ENCODE results near the gene NUDT16L1. TPM values are rescaled to one million over a fixed set of nuclear protein-coding genes. Genes with fewer than 3 reads are reported as not detected.

The NUDT16L1 gene
- polyA plus RNA-seq, 3 donors from 2014 or later = 86.5 to 125 (median 99.6) TPM

DNA sequence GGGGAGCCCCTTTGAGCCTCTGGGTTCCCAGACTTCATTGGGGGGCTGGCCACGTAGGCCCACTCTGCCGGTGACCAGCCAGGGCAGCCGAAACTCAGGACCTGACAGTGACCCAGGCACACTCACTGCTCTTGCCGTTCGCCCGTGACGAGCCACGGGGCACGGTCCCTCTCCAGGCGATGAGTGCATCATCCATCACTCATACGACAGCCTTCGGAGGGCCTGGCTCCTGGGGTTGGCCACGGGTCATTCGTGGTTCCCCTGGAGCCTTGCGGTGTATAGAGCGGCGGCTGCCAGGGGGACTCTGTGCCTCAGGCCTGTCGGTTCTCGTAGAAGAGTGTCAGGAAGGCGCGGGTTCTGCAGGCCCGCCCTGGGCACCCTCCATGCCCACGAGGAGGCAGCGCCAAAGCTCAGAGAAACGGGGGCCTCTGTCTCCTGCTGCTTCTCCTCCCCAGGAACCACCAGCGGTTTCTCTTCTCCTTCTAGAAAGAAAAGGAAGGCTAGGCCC lies 11.2 kb upstream of the NUDT16L1 start:
- Mint-ChIP-seq H3K27me3 (ENCODE audit: low read depth in 3 of 3) (peaks cover 0 to 8% (median 1%) of the 10 kb centered on the region in 3 donors), H3K9me3 (no peaks in the 10 kb centered on the region), H3K36me3 (peaks cover 0 to 8% (median 8%) of the 10 kb centered on the region in 3 donors), H3K4me1 (peaks cover under 1% of the 10 kb centered on the region in 2 donors), H3K27ac (no peak overlapping the region), H3K4me3 (no peak overlapping the region)
- no peak for DNase-seq

GRCh38 chr16:4682616-4683254 lies 10.6 kb upstream of the NUDT16L1 start:
- Mint-ChIP-seq H3K27me3 (ENCODE audit: low read depth in 3 of 3) (peaks cover under 1 to 11% (median 1%) of the 10 kb centered on the region in 3 donors), H3K4me3 (no peak overlapping the region), H3K27ac (no peak overlapping the region), H3K9me3 (no peaks in the 10 kb centered on the region), H3K36me3 (peaks cover 0 to 8% (median 8%) of the 10 kb centered on the region in 3 donors), H3K4me1 (no peaks in the 10 kb centered on the region)
- DNase-seq = no peak

DNA sequence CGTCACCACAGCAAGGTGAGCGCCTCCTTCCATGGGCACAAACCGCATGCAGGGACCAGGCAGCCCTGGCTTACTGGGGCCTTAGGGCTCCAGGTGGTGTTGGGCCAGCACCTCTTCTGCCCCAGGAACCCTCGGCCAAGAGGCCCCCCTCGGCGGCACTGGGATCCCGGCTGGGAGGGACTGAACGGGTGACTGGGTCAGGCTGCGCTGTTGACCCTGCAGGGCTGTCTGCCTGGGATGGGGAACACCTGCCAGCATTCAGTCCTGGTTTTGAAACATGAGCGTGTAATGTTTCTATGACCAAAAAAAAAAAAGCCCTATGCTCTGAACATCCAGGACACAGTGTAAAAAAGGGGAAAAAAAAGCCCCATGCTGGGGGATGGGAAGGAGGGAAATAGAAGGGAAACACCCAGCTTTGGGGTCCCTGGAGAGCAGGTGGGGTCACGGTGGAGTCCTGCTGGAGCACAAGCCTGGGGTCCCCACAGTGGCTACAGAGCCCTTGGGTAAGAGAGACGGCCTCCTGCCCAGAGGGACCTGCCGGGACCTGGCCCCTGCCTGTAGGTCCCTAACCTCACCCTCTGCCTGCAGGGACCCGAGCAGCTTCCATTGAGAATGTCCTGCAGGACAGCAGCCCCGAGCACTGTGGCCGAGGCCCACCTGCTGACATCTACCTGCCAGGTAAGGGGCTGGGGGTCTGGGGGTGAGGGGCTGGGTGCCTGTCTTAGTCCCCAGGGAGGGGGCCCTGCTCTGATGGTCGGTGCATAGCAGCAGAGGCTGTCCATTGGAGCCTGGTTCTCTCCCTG lies 9.9 kb upstream of the NUDT16L1 start:
- H3K4me3 Mint-ChIP-seq = no peak overlapping the region
- peaks cover 0 to 4% (median 4%) of the 10 kb centered on the region in 3 donors for H3K36me3 Mint-ChIP-seq
- H3K9me3 Mint-ChIP-seq = no peaks in the 10 kb centered on the region
- no peak overlapping the region for H3K27ac Mint-ChIP-seq
- DNase-seq = no peak
- H3K27me3 Mint-ChIP-seq (ENCODE audit: low read depth in 3 of 3) = peaks cover 0 to 11% (median 2%) of the 10 kb centered on the region in 3 donors
- H3K4me1 Mint-ChIP-seq = no peaks in the 10 kb centered on the region

- H3K4me3 Mint-ChIP-seq = no peak overlapping the region
- H3K27me3 Mint-ChIP-seq (ENCODE audit: low read depth in 3 of 3) = peaks cover 1 to 13% (median 2%) of the 10 kb centered on the region in 3 donors
- H3K27ac Mint-ChIP-seq = no peak overlapping the region
- H3K9me3 Mint-ChIP-seq = no peaks in the 10 kb centered on the region
- H3K36me3 Mint-ChIP-seq = peaks cover 0 to 4% (median 3%) of the 10 kb centered on the region in 3 donors
- no peak for DNase-seq
- no peaks in the 10 kb centered on the region for H3K4me1 Mint-ChIP-seq
These were observed 9.2 kb upstream of the NUDT16L1 start for GRCh38 chr16:4684058-4684715.

DNA sequence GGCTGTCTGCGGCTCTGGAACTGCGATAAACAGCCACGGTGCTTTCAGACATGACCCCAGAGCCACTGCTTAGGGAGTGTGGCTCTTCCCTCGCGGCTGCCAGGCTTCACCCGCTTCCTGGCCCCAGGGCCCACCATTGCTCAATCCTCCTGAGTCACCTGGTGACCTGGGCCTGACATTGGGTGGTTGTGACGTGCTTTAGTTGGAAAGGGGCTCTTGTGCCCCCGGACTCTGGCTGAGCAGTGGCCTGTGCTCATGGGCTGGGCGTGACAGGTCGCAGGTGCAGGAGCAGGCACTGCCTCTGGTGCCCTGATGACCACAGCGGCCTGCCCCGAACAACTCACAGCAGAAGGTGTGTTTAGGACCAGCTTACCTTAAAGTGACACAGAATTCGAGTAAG lies 8.6 kb upstream of the NUDT16L1 start:
- Mint-ChIP-seq H3K4me3 (no peak overlapping the region), H3K9me3 (no peaks in the 10 kb centered on the region), H3K4me1 (no peaks in the 10 kb centered on the region), H3K36me3 (peaks cover 0 to 4% (median 3%) of the 10 kb centered on the region in 3 donors), H3K27me3 (ENCODE audit: low read depth in 3 of 3) (peaks cover 1 to 13% (median 2%) of the 10 kb centered on the region in 3 donors), H3K27ac (no peak overlapping the region)
- no peak for DNase-seq

GRCh38 chr16:4685292-4685691 lies 8.1 kb upstream of the NUDT16L1 start:
- no peak overlapping the region for H3K27ac Mint-ChIP-seq
- DNase-seq = no peak
- H3K4me1 Mint-ChIP-seq = no peaks in the 10 kb centered on the region
- no peak overlapping the region for H3K4me3 Mint-ChIP-seq
- H3K27me3 Mint-ChIP-seq (ENCODE audit: low read depth in 3 of 3) = peaks cover 1 to 13% (median 2%) of the 10 kb centered on the region in 3 donors
- H3K9me3 Mint-ChIP-seq = no peaks in the 10 kb centered on the region
- H3K36me3 Mint-ChIP-seq = peaks cover 0 to 4% (median 3%) of the 10 kb centered on the region in 3 donors

GRCh38 chr16:4685776-4686496 lies 7.4 kb upstream of the NUDT16L1 start:
- Mint-ChIP-seq H3K36me3 (peaks cover 0 to 4% (median 3%) of the 10 kb centered on the region in 3 donors), H3K27me3 (ENCODE audit: low read depth in 3 of 3) (peaks cover 1 to 14% (median 2%) of the 10 kb centered on the region in 3 donors), H3K4me3 (no peak overlapping the region), H3K9me3 (no peaks in the 10 kb centered on the region), H3K4me1 (no peaks in the 10 kb centered on the region), H3K27ac (peak overlapping the region in 1 of 6 donors; percentile 22)
- no peak for DNase-seq

DNA sequence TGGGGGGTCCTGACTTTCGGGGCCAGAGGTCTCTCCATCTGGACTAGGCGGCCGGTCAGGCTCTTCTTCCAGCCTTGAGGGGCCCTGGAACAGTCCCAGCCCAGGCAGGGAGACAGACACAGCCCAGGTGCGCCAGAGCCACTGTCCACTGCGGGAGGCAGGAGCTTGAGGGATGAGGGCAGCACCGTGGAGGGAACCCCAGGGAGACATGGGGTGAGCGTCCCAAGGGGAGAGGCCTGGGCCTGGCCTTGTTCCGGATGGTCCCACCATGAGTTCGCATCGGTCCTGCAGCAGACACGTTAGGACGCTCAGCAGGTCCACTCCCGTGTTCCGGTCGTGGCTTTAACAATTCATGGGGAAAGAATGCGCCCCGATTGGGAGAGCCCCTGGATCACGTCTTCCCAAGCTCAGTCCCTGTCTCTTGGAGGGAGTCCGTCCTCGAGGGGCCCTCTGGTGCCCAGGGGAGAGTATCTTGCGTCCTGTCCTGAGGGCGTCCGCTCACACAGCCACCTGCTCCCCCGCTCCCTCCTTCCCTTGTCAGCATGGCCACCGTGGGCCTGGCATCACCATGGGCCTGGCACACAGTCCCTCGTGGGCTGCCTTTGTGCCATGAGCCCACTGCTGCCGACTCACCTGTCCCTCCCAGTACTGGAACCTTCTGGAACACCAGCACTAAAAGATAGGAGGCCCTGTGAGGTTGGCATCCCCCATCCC lies 6.7 kb upstream of the NUDT16L1 start:
- Mint-ChIP-seq H3K27ac (no peak overlapping the region), H3K4me3 (no peak overlapping the region)

GRCh38 chr16:4687416-4687815 lies 5.9 kb upstream of the NUDT16L1 start:
- H3K4me1 Mint-ChIP-seq = no peaks in the 10 kb centered on the region
- no peak for DNase-seq
- H3K27me3 Mint-ChIP-seq (ENCODE audit: low read depth in 3 of 3) = peaks cover 1 to 8% (median 2%) of the 10 kb centered on the region in 3 donors
- H3K36me3 Mint-ChIP-seq = peaks cover 0 to 4% (median 3%) of the 10 kb centered on the region in 3 donors
- H3K4me3 Mint-ChIP-seq = no peak overlapping the region
- H3K9me3 Mint-ChIP-seq = no peaks in the 10 kb centered on the region
- H3K27ac Mint-ChIP-seq = no peak overlapping the region

More for the DNA sequence above, 6.7 kb upstream of the NUDT16L1 start:
- Mint-ChIP-seq H3K36me3 (peaks cover 0 to 4% (median 3%) of the 10 kb centered on the region in 3 donors), H3K27me3 (ENCODE audit: low read depth in 3 of 3) (peaks cover 1 to 8% (median 2%) of the 10 kb centered on the region in 3 donors), H3K9me3 (no peaks in the 10 kb centered on the region), H3K4me1 (no peaks in the 10 kb centered on the region)
- no peak for DNase-seq

GRCh38 chr16:4687946-4688673 lies 5.3 kb upstream of the NUDT16L1 start:
- H3K27ac Mint-ChIP-seq = peak overlapping the region in 1 of 6 donors; percentile 9
- H3K36me3 Mint-ChIP-seq = peaks cover 0 to 4% (median 3%) of the 10 kb centered on the region in 3 donors
- no peak for DNase-seq
- H3K27me3 Mint-ChIP-seq (ENCODE audit: low read depth in 3 of 3) = peaks cover 1 to 8% (median 3%) of the 10 kb centered on the region in 3 donors
- peaks cover 0 to 1% of the 10 kb centered on the region in 2 donors for H3K4me1 Mint-ChIP-seq
- no peaks in the 10 kb centered on the region for H3K9me3 Mint-ChIP-seq
- no peak overlapping the region for H3K4me3 Mint-ChIP-seq

DNA sequence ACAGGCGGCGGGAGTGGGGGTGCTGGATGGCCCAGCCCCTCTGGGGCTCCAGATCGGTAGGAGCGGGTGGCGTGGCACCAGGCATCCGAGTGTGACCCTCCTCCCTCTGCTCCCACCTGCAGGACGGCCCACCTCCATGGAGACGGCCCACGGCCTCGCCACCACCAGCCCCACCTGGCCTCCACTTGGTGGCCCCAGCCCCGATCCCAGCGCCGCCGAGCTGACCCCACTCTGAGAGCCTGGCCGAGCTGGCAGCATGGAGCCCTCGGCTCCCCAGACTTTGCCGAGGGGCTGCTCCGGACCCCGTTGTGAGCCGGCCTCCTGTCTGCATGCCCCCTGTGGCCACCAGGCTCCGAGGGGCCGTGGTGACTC lies 4.7 kb upstream of the NUDT16L1 start:
- H3K27me3 Mint-ChIP-seq (ENCODE audit: low read depth in 3 of 3) = peaks cover 1 to 8% (median 5%) of the 10 kb centered on the region in 3 donors
- DNase-seq = no peak
- no peak overlapping the region for H3K27ac Mint-ChIP-seq
- H3K4me1 Mint-ChIP-seq = peaks cover 0 to 3% of the 10 kb centered on the region in 2 donors
- peaks cover 0 to 4% (median 3%) of the 10 kb centered on the region in 3 donors for H3K36me3 Mint-ChIP-seq
- H3K9me3 Mint-ChIP-seq = no peaks in the 10 kb centered on the region
- H3K4me3 Mint-ChIP-seq = no peak overlapping the region

GRCh38 chr16:4689091-4689671 lies 4.2 kb upstream of the NUDT16L1 start:
- Mint-ChIP-seq H3K36me3 (peaks cover 0 to 4% (median 3%) of the 10 kb centered on the region in 3 donors), H3K9me3 (no peaks in the 10 kb centered on the region), H3K4me1 (peaks cover 0 to 3% of the 10 kb centered on the region in 2 donors), H3K4me3 (no peak overlapping the region), H3K27me3 (ENCODE audit: low read depth in 3 of 3) (peaks cover 1 to 8% (median 5%) of the 10 kb centered on the region in 3 donors), H3K27ac (no peak overlapping the region)
- DNase-seq = no peak

Measured in immature natural killer cell (primary cell).